Measurements from ENCODE around the gene NCAPD2. TPM values are rescaled to one million over a fixed set of nuclear protein-coding genes. Genes with fewer than 3 reads are reported as not detected.

The NCAPD2 gene
- total RNA-seq, 1 experiment from 2014 or later = 114 TPM

- no peaks in the 10 kb centered on the region for H4K20me1 ChIP-seq (ENCODE audit: control insufficient read depth, insufficient read depth, insufficient read length)
- no peak overlapping the region for H2AFZ ChIP-seq (ENCODE audit: low read length)
- WGBS (ENCODE audit: extremely low coverage, insufficient read length, low lambda C conversion rate) = no CpG with 5 or more reads among the region's 3 CpGs
- no peak for TF ChIP-seq CTCF (conservative IDR thresholded peaks at IDR 0.05)
- no peak overlapping the region for H2BK5ac ChIP-seq (ENCODE audit: insufficient read length, low read length)
- H2BK12ac ChIP-seq (ENCODE audit: insufficient read length, low read depth, low read length) = no peak overlapping the region
- no peak overlapping the region for H3K4me2 ChIP-seq (ENCODE audit: insufficient read depth, insufficient read length, low read length)
- no peak overlapping the region for H2AK5ac ChIP-seq (ENCODE audit: insufficient read length, low read length)
- DNase-seq = no peak
- no peak overlapping the region for H3K23ac ChIP-seq (ENCODE audit: insufficient read length, low read depth, low read length)
- no peaks in the 10 kb centered on the region for H3K4me1 Mint-ChIP-seq
- no peak overlapping the region for H3K18ac ChIP-seq (ENCODE audit: insufficient read length, low read depth, low read length)
- H3K79me1 ChIP-seq (ENCODE audit: insufficient read depth, low read depth, low read length, poor library complexity, severe bottlenecking) = no peaks in the 10 kb centered on the region
- no peak overlapping the region; a peak in 1 of 7 replicates for H3K27ac Mint-ChIP-seq
- H2BK15ac ChIP-seq (ENCODE audit: low read depth, low read length) = no peak overlapping the region
- H3K56ac ChIP-seq (ENCODE audit: insufficient read length, low read depth, low read length) = no peak overlapping the region
- no peak overlapping the region for H3K4ac ChIP-seq (ENCODE audit: low read depth, low read length)
- no peaks in the 10 kb centered on the region for H3K23me2 ChIP-seq (ENCODE audit: insufficient read length, low read depth, low read length, poor library complexity, severe bottlenecking)
- no peaks in the 10 kb centered on the region for H3K27me3 Mint-ChIP-seq (ENCODE audit: low read depth)
- H3T11ph ChIP-seq (ENCODE audit: low read length) = no peak overlapping the region
- no peak overlapping the region for H3K14ac ChIP-seq (ENCODE audit: insufficient read depth, low read length)
- no peaks in the 10 kb centered on the region for H3K79me2 ChIP-seq (ENCODE audit: insufficient read depth, low read length)
- no peaks in the 10 kb centered on the region for H3K4me1 ChIP-seq (ENCODE audit: insufficient read depth, low read length)
- H4K8ac ChIP-seq (replicated peaks; ENCODE audit: insufficient read length, low read depth, low read length) = no peak overlapping the region
- H3K27ac ChIP-seq (ENCODE audit: insufficient read length, low read depth, low read length) = no peak overlapping the region
- no peak overlapping the region for H4K5ac ChIP-seq (ENCODE audit: insufficient read length, low read depth, low read length)
- no peak overlapping the region for H4K91ac ChIP-seq (ENCODE audit: insufficient read length, low read depth, low read length)
- no peak overlapping the region for H3K4me3 Mint-ChIP-seq
- H3K36me3 Mint-ChIP-seq (ENCODE audit: insufficient read depth in 1 of 3, low read depth in 3 of 3) = peaks cover 53 to 91% (median 87%) of the 10 kb centered on the region in 3 experiments; a peak in 6 of 7 replicates
- no peak overlapping the region for H2BK20ac ChIP-seq (ENCODE audit: low read depth, low read length, poor library complexity, severe bottlenecking)
- H3K9me3 Mint-ChIP-seq = no peaks in the 10 kb centered on the region
- H3K9ac ChIP-seq (ENCODE audit: extremely low read depth, insufficient read length, low read length) = no peak overlapping the region
- H2BK120ac ChIP-seq (ENCODE audit: low read depth, low read length, poor library complexity, severe bottlenecking) = no peak overlapping the region
- H3K27me3 ChIP-seq (ENCODE audit: insufficient read depth, low read length) = no peaks in the 10 kb centered on the region
- no peaks in the 10 kb centered on the region for H3K9me3 ChIP-seq (ENCODE audit: control insufficient read depth, low read depth, low read length)
Measured at GRCh38 chr12:6520186-6520585, 26.3 kb downstream of the NCAPD2 start.

Measured in H9 (cell line).